GM18505 (cell line): Measurements from ENCODE around the gene PPARG.
"Not testable (repeated sequence)": the region's sequence is repeated elsewhere in the genome, so short reads cannot be mapped to it uniquely, and the experiment has no call there.

Source experiments
- ATAC-seq: cut with Tn5 transposase; IDR thresholded peaks from one replicate; pipeline ENCODE4 v1.9.1; 2021; ENCODE audit not compliant: unreplicated experiment
- POLR2A ChIP-seq: IDR thresholded peaks from 4 replicates; pipeline ENCODE4 v1.6.1; 2011; ENCODE audit warnings: borderline replicate concordance; ENCODE audit not compliant: insufficient read depth, insufficient read length; ENCODE audit errors: extremely low read depth

PPARG gene

GRCh38 chr3:12443781-12444522, 155.1 kb downstream of the PPARG start:
- no peak for TF ChIP-seq POLR2A

GRCh38 chr3:12444582-12445471, 156.0 kb downstream of the PPARG start:
- no peak for ATAC-seq
- TF ChIP-seq POLR2A: no peak

More at GRCh38 chr3:12443781-12444522, 155.1 kb downstream of the PPARG start:
- ATAC-seq: no peak

DNA sequence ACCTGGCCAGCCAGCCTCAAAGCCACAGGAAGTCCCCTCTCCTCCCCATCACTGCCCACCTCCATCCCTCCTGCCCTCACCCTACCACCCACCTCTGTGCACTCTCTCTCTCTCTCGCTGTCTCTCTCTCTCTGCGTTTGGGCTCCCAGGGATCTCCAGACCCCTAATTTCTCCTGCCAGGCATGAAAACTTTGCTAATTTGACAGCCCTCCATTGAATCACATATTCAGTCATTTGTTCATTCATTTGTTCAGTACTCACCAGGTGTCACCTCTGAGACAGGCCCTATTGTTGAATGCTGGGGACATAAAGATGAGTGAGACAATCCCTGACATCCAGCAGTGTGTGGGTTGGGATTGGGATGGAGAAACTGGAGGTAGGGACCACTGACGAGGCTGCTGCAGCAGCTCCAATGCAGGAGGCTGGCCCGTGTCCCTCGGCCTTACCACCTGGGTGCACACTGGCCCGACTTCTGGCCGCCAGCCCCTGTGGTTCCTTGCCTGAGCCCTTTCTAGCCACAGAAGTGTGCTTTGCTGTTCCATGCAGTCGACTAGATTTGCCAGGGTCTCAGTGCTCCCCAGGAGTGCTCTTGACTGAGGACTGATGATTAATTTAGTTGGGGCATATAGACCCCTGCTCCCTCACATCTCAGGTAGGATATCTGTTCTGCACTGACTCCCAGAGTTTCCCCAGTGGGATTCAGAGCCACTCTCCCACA, 156.8 kb downstream of the PPARG start:
- TF ChIP-seq POLR2A: no peak
- no peak for ATAC-seq

DNA sequence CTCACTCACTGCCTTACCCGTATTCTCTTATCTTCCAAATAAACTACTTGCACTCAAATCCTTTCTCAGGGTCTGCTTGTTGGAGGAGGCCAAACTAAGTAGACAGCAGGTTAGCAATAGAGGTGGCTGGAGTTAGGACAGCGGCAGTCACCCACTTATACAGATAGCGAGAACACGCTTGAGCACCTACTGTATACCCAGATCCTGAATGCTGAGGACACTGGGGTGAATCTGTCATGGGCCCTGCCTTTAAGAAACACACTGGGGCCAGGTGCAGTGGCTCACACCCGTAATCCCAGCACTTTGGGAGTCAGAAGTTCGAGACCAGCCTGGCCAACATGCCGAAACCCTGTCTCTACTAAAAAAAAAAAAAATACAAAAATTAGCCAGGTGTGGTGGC, 157.4 kb downstream of the PPARG start:
- no peak for TF ChIP-seq POLR2A
- no peak for ATAC-seq

DNA sequence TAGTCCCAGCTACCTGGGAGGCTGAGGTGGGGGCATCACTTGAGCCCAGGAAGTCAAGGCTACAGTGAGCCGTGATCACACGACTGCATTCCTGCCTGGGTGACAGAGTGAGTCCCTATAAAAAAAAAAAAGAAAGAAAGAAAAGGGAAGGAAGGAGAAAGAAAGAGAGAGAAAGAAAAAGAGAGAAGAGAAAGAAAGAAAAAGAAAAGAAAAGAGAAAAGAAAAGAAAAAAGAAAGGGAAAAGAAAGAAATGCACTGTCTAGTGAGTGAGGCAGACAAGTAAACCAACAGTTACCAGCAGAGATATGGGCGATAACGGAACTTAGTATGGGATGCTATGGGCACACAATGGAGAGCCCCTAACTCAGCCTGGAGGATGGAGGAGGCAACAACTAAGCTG, 158.2 kb downstream of the PPARG start:
- ATAC-seq: no peak
- TF ChIP-seq POLR2A: no peak

- not testable (repeated sequence) for ATAC-seq
Measured at GRCh38 chr3:12448404-12449202, 159.7 kb downstream of the PPARG start.

- ATAC-seq: no peak
Measured at GRCh38 chr3:12449889-12450682, 161.2 kb downstream of the PPARG start.

GRCh38 chr3:12451481-12451880, 162.6 kb downstream of the PPARG start:
- ATAC-seq: no peak
- no peak for TF ChIP-seq POLR2A

More at GRCh38 chr3:12449889-12450682, 161.2 kb downstream of the PPARG start:
- TF ChIP-seq POLR2A: no peak

- no peak for TF ChIP-seq POLR2A
Measured at GRCh38 chr3:12451960-12452359, 163.1 kb downstream of the PPARG start.

GRCh38 chr3:12452361-12453330, 163.8 kb downstream of the PPARG start:
- no peak for TF ChIP-seq POLR2A
- ATAC-seq: no peak

More at GRCh38 chr3:12451960-12452359, 163.1 kb downstream of the PPARG start:
- ATAC-seq: no peak
